H9 (cell line): ENCODE results near the gene OLFM1. TPM values are rescaled to one million over a fixed set of nuclear protein-coding genes. Genes with fewer than 3 reads are reported as not detected.
A peak's percentile ranks its signal among the peaks of the same experiment; 100 is the strongest.

Experiments used
- DNase-seq: peaks from one replicate; pipeline ENCODE4 v3.0.0-alpha.2; 2017
- H2AFZ ChIP-seq: one replicate; pipeline ENCODE4 v1.6.1; 2013; ENCODE audit warnings: mild to moderate bottlenecking, low read length, control low read depth, moderate library complexity
- H2AK5ac ChIP-seq: 2 replicates; pipeline ENCODE4 v1.6.1; 2013; ENCODE audit warnings: low read length, control low read depth, mixed read lengths; ENCODE audit not compliant: insufficient read length
- H2BK120ac ChIP-seq: one replicate; pipeline ENCODE4 v1.6.1; 2013; ENCODE audit warnings: low read depth, mild to moderate bottlenecking, low read length, control low read depth, inconsistent platforms; ENCODE audit not compliant: poor library complexity, severe bottlenecking
- H2BK12ac ChIP-seq: 2 replicates; pipeline ENCODE4 v1.6.1; 2013; ENCODE audit warnings: low read length, control low read depth, mixed read lengths, low read depth; ENCODE audit not compliant: insufficient read length
- H2BK15ac ChIP-seq: 2 replicates; pipeline ENCODE4 v1.6.1; 2013; ENCODE audit warnings: low read depth, low read length, control low read depth
- H2BK20ac ChIP-seq: one replicate; pipeline ENCODE4 v1.6.1; 2013; ENCODE audit warnings: low read depth, mild to moderate bottlenecking, low read length, control low read depth, inconsistent platforms; ENCODE audit not compliant: poor library complexity, severe bottlenecking
- H2BK5ac ChIP-seq: 2 replicates; pipeline ENCODE4 v1.6.1; 2013; ENCODE audit warnings: low read length, control low read depth, mixed read lengths; ENCODE audit not compliant: insufficient read length
- H3K14ac ChIP-seq: 2 replicates; pipeline ENCODE4 v1.6.1; 2013; ENCODE audit warnings: low read length, control low read depth; ENCODE audit not compliant: insufficient read depth
- H3K18ac ChIP-seq: 2 replicates; pipeline ENCODE4 v1.6.1; 2013; ENCODE audit warnings: low read depth, mild to moderate bottlenecking, mixed read lengths, low read length, control low read depth; ENCODE audit not compliant: insufficient read length
- H3K23ac ChIP-seq: 2 replicates; pipeline ENCODE4 v1.6.1; 2013; ENCODE audit warnings: low read length, control low read depth, mixed read lengths, low read depth; ENCODE audit not compliant: insufficient read length
- H3K23me2 ChIP-seq: 2 replicates; pipeline ENCODE4 v1.6.1; 2013; ENCODE audit warnings: low read depth, mild to moderate bottlenecking, mixed read lengths, low read length, control low read depth; ENCODE audit not compliant: insufficient read length, poor library complexity, severe bottlenecking
- H3K27ac ChIP-seq: 2 replicates; pipeline ENCODE4 v1.5.1; 2013; ENCODE audit warnings: low read length, control low read depth, mixed read lengths, low read depth; ENCODE audit not compliant: insufficient read length
- H3K27me3 ChIP-seq: 2 replicates; pipeline ENCODE4 v1.6.1; 2013; ENCODE audit warnings: low read length, control low read depth, inconsistent platforms; ENCODE audit not compliant: insufficient read depth
- H3K4ac ChIP-seq: 2 replicates; pipeline ENCODE4 v1.6.1; 2013; ENCODE audit warnings: low read depth, mild to moderate bottlenecking, control low read depth, inconsistent platforms, low read length, moderate library complexity
- H3K4me1 ChIP-seq: 2 replicates; pipeline ENCODE4 v1.6.1; 2013; ENCODE audit warnings: low read length, control low read depth, inconsistent platforms; ENCODE audit not compliant: insufficient read depth
- H3K4me2 ChIP-seq: 2 replicates; pipeline ENCODE4 v1.6.1; 2013; ENCODE audit warnings: low read length, control low read depth, mixed read lengths; ENCODE audit not compliant: insufficient read length, insufficient read depth
- H3K56ac ChIP-seq: 2 replicates; pipeline ENCODE4 v1.6.1; 2013; ENCODE audit warnings: low read depth, mild to moderate bottlenecking, mixed read lengths, low read length, control low read depth; ENCODE audit not compliant: insufficient read length
- H3K79me1 ChIP-seq: 2 replicates; pipeline ENCODE4 v1.6.1; 2013; ENCODE audit warnings: low read depth, mild to moderate bottlenecking, moderate library complexity, low read length, control low read depth, inconsistent platforms; ENCODE audit not compliant: insufficient read depth, poor library complexity, severe bottlenecking
- H3K79me2 ChIP-seq: 2 replicates; pipeline ENCODE4 v1.6.1; 2013; ENCODE audit warnings: low read length, control low read depth, inconsistent platforms; ENCODE audit not compliant: insufficient read depth
- H3K9ac ChIP-seq: 2 replicates; pipeline ENCODE4 v1.6.1; 2013; ENCODE audit warnings: low read length, control low read depth, mixed read lengths; ENCODE audit not compliant: insufficient read length; ENCODE audit errors: extremely low read depth
- H3K9me3 ChIP-seq: one replicate; pipeline ENCODE4 v1.6.1; 2013; ENCODE audit warnings: low read depth, low read length, inconsistent platforms; ENCODE audit not compliant: control insufficient read depth
- H3T11ph ChIP-seq: one replicate; pipeline ENCODE4 v1.6.1; 2013; ENCODE audit warnings: mild to moderate bottlenecking, low read length, control low read depth, inconsistent platforms
- H4K20me1 ChIP-seq: one replicate; pipeline ENCODE4 v1.6.1; 2013; ENCODE audit not compliant: control insufficient read depth, insufficient read length, insufficient read depth
- H4K5ac ChIP-seq: 2 replicates; pipeline ENCODE4 v1.6.1; 2013; ENCODE audit warnings: low read depth, mild to moderate bottlenecking, mixed read lengths, low read length, control low read depth; ENCODE audit not compliant: insufficient read length
- H4K8ac ChIP-seq: replicated peaks from 2 replicates; pipeline ENCODE4 v1.6.1; 2013; ENCODE audit warnings: low read length, control low read depth, mixed read lengths, low read depth; ENCODE audit not compliant: insufficient read length
- H4K91ac ChIP-seq: 2 replicates; pipeline ENCODE4 v1.6.1; 2013; ENCODE audit warnings: low read depth, mild to moderate bottlenecking, moderate library complexity, mixed read lengths, low read length, control low read depth; ENCODE audit not compliant: insufficient read length
- H3K27ac Mint-ChIP-seq, 3 experiments: 2 replicates in 2 of 3; 3 replicates in 1 of 3; pipeline ENCODE4 v1.8.0; 2020 to 2021; ENCODE audit warnings: mixed read lengths in 3 of 3, mild to moderate bottlenecking in 1 of 3, moderate library complexity in 1 of 3
- H3K27me3 Mint-ChIP-seq: 2 replicates; pipeline ENCODE4 v1.8.0; 2021; ENCODE audit warnings: low read depth, mild to moderate bottlenecking, moderate library complexity, mixed read lengths
- H3K36me3 Mint-ChIP-seq, 3 experiments: 2 replicates in 2 of 3; 3 replicates in 1 of 3; pipeline ENCODE4 v1.8.0; 2020 to 2021; ENCODE audit warnings: low read depth in 3 of 3, mixed read lengths in 3 of 3; ENCODE audit not compliant: insufficient read depth in 1 of 3
- H3K4me1 Mint-ChIP-seq, 2 experiments: 2 replicates each; pipeline ENCODE4 v1.8.0; 2020; ENCODE audit warnings: mixed read lengths in 2 of 2
- H3K4me3 Mint-ChIP-seq, 2 experiments: 2 replicates in 1 of 2; 3 replicates in 1 of 2; pipeline ENCODE4 v1.8.0; 2020 to 2021; ENCODE audit warnings: mild to moderate bottlenecking in 2 of 2, mixed read lengths in 2 of 2, moderate library complexity in 1 of 2
- H3K9me3 Mint-ChIP-seq, 2 experiments: 2 replicates in 1 of 2; 3 replicates in 1 of 2; pipeline ENCODE4 v1.8.0; 2020; ENCODE audit warnings: mild to moderate bottlenecking in 2 of 2, mixed read lengths in 2 of 2, moderate library complexity in 1 of 2
- CTCF ChIP-seq: fragments of 200-600 bp; sonication (generic); conservative IDR thresholded peaks from 3 replicates; pipeline ENCODE4 v1.8.0; 2021; ENCODE audit warnings: antibody characterized with exemption, mild to moderate bottlenecking
- whole genome bisulfite sequencing: extraction: QIAGEN DNeasy Blood & Tissue Kit; methylation state at CpG from one replicate; pipeline ENCODE4 v1.1.7; 2013; ENCODE audit warnings: missing lambda C conversion rate, low lambda C conversion rate, mixed read lengths; ENCODE audit not compliant: insufficient read length; ENCODE audit errors: extremely low coverage; 5-methylcytosine and 5-hydroxymethylcytosine counted together
- total RNA-seq: library from RNA; stranded (reverse); gene quantifications from 2 replicates; pipeline ENCODE4 v1.2.1, GENCODE V29; 2021

OLFM1 gene
- total RNA-seq, 1 experiment from 2014 or later, result 34.1 TPM

- no peak overlapping the region for H3K9ac ChIP-seq
- no peak overlapping the region for H3K4me3 Mint-ChIP-seq
- H3T11ph ChIP-seq, result no peak overlapping the region
- TF ChIP-seq CTCF, result no peak
- peaks cover 4 to 17% of the 10 kb centered on the region in 2 experiments for H3K4me1 Mint-ChIP-seq
- H3K4me1 ChIP-seq, result no peaks in the 10 kb centered on the region; the same call in 1 of the 2 replicates
- H2BK20ac ChIP-seq, result no peak overlapping the region
- H2AK5ac ChIP-seq, result no peak overlapping the region
- peaks cover 15% of the 10 kb centered on the region for H3K27me3 Mint-ChIP-seq
- H4K8ac ChIP-seq, result no peak overlapping the region
- H4K20me1 ChIP-seq, result peaks cover 3% of the 10 kb centered on the region
- H3K36me3 Mint-ChIP-seq, result peaks cover 23 to 59% (median 52%) of the 10 kb centered on the region in 3 experiments; a peak in 6 of 7 replicates
- no peak for DNase-seq
- WGBS, result no CpG with 5 or more reads among the region's 13 CpGs
- H2AFZ ChIP-seq, result no peak overlapping the region
- no peak overlapping the region for H2BK5ac ChIP-seq
- peak overlapping the region in 1 of 3 experiments; percentile 1; a peak in 1 of 7 replicates for H3K27ac Mint-ChIP-seq
- no peak overlapping the region for H4K91ac ChIP-seq
- no peaks in the 10 kb centered on the region for H3K79me2 ChIP-seq
- H2BK15ac ChIP-seq, result no peak overlapping the region
- peaks cover 0 to 2% of the 10 kb centered on the region in 2 experiments; a peak in 1 of 5 replicates for H3K9me3 Mint-ChIP-seq
- H3K4me2 ChIP-seq, result no peak overlapping the region
- no peak overlapping the region for H2BK12ac ChIP-seq
- no peaks in the 10 kb centered on the region for H3K79me1 ChIP-seq
- no peak overlapping the region for H4K5ac ChIP-seq
- no peak overlapping the region for H3K14ac ChIP-seq
- H3K27me3 ChIP-seq, result peaks cover 2% of the 10 kb centered on the region; the same call in 1 of the 2 replicates
- H3K23ac ChIP-seq, result no peak overlapping the region
- H3K56ac ChIP-seq, result no peak overlapping the region
- H3K27ac ChIP-seq, result no peak overlapping the region
- H3K4ac ChIP-seq, result no peak overlapping the region
- H3K23me2 ChIP-seq, result peaks cover 2% of the 10 kb centered on the region
- H2BK120ac ChIP-seq, result no peak overlapping the region
- no peak overlapping the region for H3K18ac ChIP-seq
- no peaks in the 10 kb centered on the region for H3K9me3 ChIP-seq
Observed at GRCh38 chr9:135093911-135094584, 6.6 kb downstream of the OLFM1 start.
